GM12878 (cell line): Measurements from ENCODE around the gene KCTD2. TPM values are rescaled to one million over a fixed set of nuclear protein-coding genes. Genes with fewer than 3 reads are reported as not detected.

ENCODE experiments used
- ATAC-seq: fragments of 200-7000 bp; cut with Tn5 transposase; 3 replicates; pipeline ENCODE4 v1.9.1; 2020; ENCODE audit warnings: mild to moderate bottlenecking, moderate library complexity
- BruUV-seq: library from RNA; stranded (reverse); fragments of 400-500 nt; replicated peaks from 2 replicates; lab custom pipeline; 2021; lab: Mats Ljungman, UMichigan
- CTCF ChIA-PET: fragments of 300-600 bp; sonication (Branson Sonifier 250); formaldehyde crosslinking; extraction: SDS; loops from one replicate; lab custom pipeline; 2021; ENCODE audit warnings: inconsistent platforms; lab: Yijun Ruan, JAX
- POLR2A ChIA-PET: fragments of 350-600 bp; formaldehyde crosslinking; extraction: SDS; loops from one replicate; lab custom pipeline; 2021; ENCODE audit warnings: inconsistent platforms; lab: Charles Lee
- RAD21 ChIA-PET: fragments of 300-600 bp; sonication (Branson Sonifier 250); formaldehyde crosslinking; loops from one replicate; lab custom pipeline; 2023; ENCODE audit warnings: antibody characterized with exemption; ENCODE audit not compliant: unreplicated experiment; lab: Charles Lee
- SMC1A ChIA-PET: fragments of 300-600 bp; sonication (Branson Sonifier 250); formaldehyde crosslinking; loops from one replicate; lab custom pipeline; 2023; ENCODE audit not compliant: unreplicated experiment, uncharacterized antibody; lab: Charles Lee
- DNase-seq: peaks from one replicate; pipeline ENCODE4 v3.0.0-alpha.2; 2011; ENCODE audit warnings: low read depth, low spot score
- FAIRE-seq: peaks from 3 replicates; lab custom pipeline; 2011; peaks lifted over from hg19 to GRCh38; lab: Jason Lieb, UNC
- H2AFZ ChIP-seq: 2 replicates; pipeline ENCODE4 v1.6.0; 2011; ENCODE audit warnings: low read depth, low read length, control low read depth; ENCODE audit not compliant: control insufficient read depth
- H3K27ac ChIP-seq: 2 replicates; pipeline ENCODE4 v1.5.1; 2011; ENCODE audit warnings: control low read depth; ENCODE audit not compliant: control insufficient read depth, insufficient read depth
- H3K27me3 ChIP-seq, 2 experiments: replicated peaks in 1 of 2; 2 replicates each; pipeline versions ENCODE4 v1.6.0 to v1.6.1; 2011; ENCODE audit warnings: low read length in 1 of 2; ENCODE audit not compliant: control insufficient read depth in 2 of 2, insufficient read depth in 2 of 2
- H3K36me3 ChIP-seq, 2 experiments: 2 replicates each; pipeline ENCODE4 v1.5.1; 2011; ENCODE audit warnings: low read length in 1 of 2; ENCODE audit not compliant: control insufficient read depth in 2 of 2, insufficient read depth in 2 of 2
- H3K4me1 ChIP-seq: 2 replicates; pipeline ENCODE4 v1.6.1; 2011; ENCODE audit warnings: mild to moderate bottlenecking, low read length, moderate library complexity, mixed read lengths; ENCODE audit not compliant: control insufficient read depth, insufficient read depth
- H3K4me2 ChIP-seq: 2 replicates; pipeline ENCODE4 v1.6.0; 2011; ENCODE audit warnings: control low read depth; ENCODE audit not compliant: control insufficient read depth, insufficient read depth
- H3K4me3 ChIP-seq: fragments of 200-600 bp; sonication (generic); 2 replicates; pipeline ENCODE4 v1.5.1; 2016
- H3K79me2 ChIP-seq: 2 replicates; pipeline ENCODE4 v1.6.0; 2011; ENCODE audit warnings: low read length; ENCODE audit not compliant: control insufficient read depth, insufficient read depth
- H3K9ac ChIP-seq: 2 replicates; pipeline ENCODE4 v1.8.0; 2011; ENCODE audit warnings: low read length, control low read depth, mixed read lengths; ENCODE audit not compliant: control insufficient read depth, insufficient read depth
- H3K9me3 ChIP-seq: replicated peaks from 3 replicates; pipeline ENCODE4 v1.5.1; 2011; ENCODE audit warnings: mild to moderate bottlenecking, low read length; ENCODE audit not compliant: control insufficient read depth, insufficient read depth
- H4K20me1 ChIP-seq: 2 replicates; pipeline ENCODE4 v1.6.0; 2011; ENCODE audit not compliant: control insufficient read depth, insufficient read depth
- EZH2 ChIP-seq: IDR thresholded peaks from 2 replicates; pipeline ENCODE4 v1.6.1; 2012; ENCODE audit warnings: low read depth, mild to moderate bottlenecking, control low read depth, inconsistent platforms, low read length, borderline replicate concordance; ENCODE audit not compliant: control insufficient read depth
- IKZF1 ChIP-seq: fragments of 450-650 bp; conservative IDR thresholded peaks from 2 replicates; pipeline ENCODE4 v1.6.1; 2017; ENCODE audit warnings: antibody characterized with exemption, mild to moderate bottlenecking
- NRF1 ChIP-seq: conservative IDR thresholded peaks from 2 replicates; pipeline ENCODE4 v1.6.1; 2011; ENCODE audit warnings: mild to moderate bottlenecking, low read depth, low read length, improper control_type of control experiment
- REST ChIP-seq: IDR thresholded peaks from 2 replicates; pipeline ENCODE4 v1.6.1; 2012; ENCODE audit warnings: mild to moderate bottlenecking, low read depth, low read length
- SPI1 ChIP-seq: IDR thresholded peaks from 2 replicates; pipeline ENCODE4 v1.6.1; 2011; ENCODE audit warnings: low read depth, mild to moderate bottlenecking, low read length, moderate library complexity, borderline replicate concordance; ENCODE audit not compliant: insufficient read depth
- ZBTB4 ChIP-seq: fragments of 450-650 bp; formaldehyde crosslinking; IDR thresholded peaks from 2 replicates; pipeline ENCODE4 v1.4.0; 2022; ENCODE audit warnings: mild to moderate bottlenecking, moderate library complexity
- ZNF622 ChIP-seq: fragments of 450-650 bp; IDR thresholded peaks from 2 replicates; pipeline ENCODE4 v1.6.1; 2017; ENCODE audit warnings: mild to moderate bottlenecking, inconsistent platforms
- ZZZ3 ChIP-seq: IDR thresholded peaks from 2 replicates; pipeline ENCODE4 v1.6.1; 2011; ENCODE audit warnings: low read depth; ENCODE audit not compliant: control insufficient read depth, insufficient read length
- WGBS: methylation state at CpG from one replicate; pipeline ENCODE4 v1.1.6; 2016; ENCODE audit warnings: low lambda C conversion rate; ENCODE audit not compliant: insufficient replicate concordance, insufficient coverage; ENCODE audit errors: missing lambda C conversion rate; 5-methylcytosine and 5-hydroxymethylcytosine counted together
- in situ Hi-C: fragments of 300-500 bp; cut with MboI; formaldehyde crosslinking; loops from 9 replicates; pipeline ENCODE4 v1.14.3; 2018; ENCODE audit warnings: mixed read lengths
- intact Hi-C: fragments of 100-400 bp; cut with micrococcal nuclease; formaldehyde crosslinking; loops from one replicate; pipeline ENCODE4 v1.14.2; 2022; ENCODE audit not compliant: unreplicated experiment
- polyA plus RNA-seq, 11 experiments: library from polyadenylated mRNA; depleted of rRNA in 4 of 11; unstranded in 6 of 11; stranded (reverse) in 5 of 11; fragments of >200 nt; fragmentation: Nextera tagmentation in 4 of 11; fragmentation: Illumina TruSeq in 1 of 11; extraction: Ambion mirVana in 4 of 11; extraction: Trizol in 1 of 11; gene quantifications; 1 replicate in 1 of 11; 2 replicates in 10 of 11; pipeline versions ENCODE4 v1.2.1 to v1.2.3, GENCODE V29; 2011 to 2016; ENCODE audit warnings: inconsistent platforms in 2 of 11, missing spikeins in 2 of 11, low read depth in 1 of 11
- total RNA-seq, 4 experiments: library from RNA; depleted of rRNA in 3 of 4; stranded (reverse); fragments of >200 nt in 3 of 4; fragmentation: Illumina TruSeq in 1 of 4; extraction: Trizol in 1 of 4; gene quantifications; 2 replicates each; pipeline versions ENCODE4 v1.2.1 to v1.2.3, GENCODE V29; 2013 to 2021

Gene KCTD2
- total and polyA plus RNA-seq, 10 of the 15 experiments (the other 5 are each of a cell fraction or from before 2014, with no cell fraction given), result 1.5 to 27.5 (median 13.7) TPM

GRCh38 chr17:75088465-75089417, 41.7 kb downstream of the KCTD2 start:
- RAD21 ChIA-PET, result interaction anchor here (0.7 to 1.7 kb wide), 7 partner anchors 10 to 665 kb away, joined by 3 to 9 read pairs (median 4); partner anchors contain the start of gene MRPL58
- H3K27ac ChIP-seq, result peak overlapping the region; percentile 50
- no peaks in the 10 kb centered on the region for H4K20me1 ChIP-seq
- FAIRE-seq, result no peak
- in situ Hi-C loops, result no loop called here
- no peaks in the 10 kb centered on the region for H3K79me2 ChIP-seq
- peak; percentile 43 for ATAC-seq
- no peaks in the 10 kb centered on the region for H3K36me3 ChIP-seq
- peaks cover 13% of the 10 kb centered on the region for H3K4me1 ChIP-seq
- peak overlapping the region; percentile 69 for H3K4me3 ChIP-seq
- POLR2A ChIA-PET, result interaction anchor here (0.8 to 3.1 kb wide), 5 partner anchors 11 to 127 kb away, joined by 3 to 15 read pairs (median 3); no protein-coding TSS in a partner anchor
- H3K9ac ChIP-seq, result peak overlapping the region; percentile 77
- no peak for DNase-seq
- SMC1A ChIA-PET, result interaction anchor here (0.6 to 2.7 kb wide), 4 partner anchors 10 to 128 kb away, joined by 3 to 9 read pairs (median 4); no protein-coding TSS in a partner anchor
- H3K27me3 ChIP-seq, result no peaks in the 10 kb centered on the region
- CTCF ChIA-PET, result interaction anchor here (0.9 to 3.1 kb wide), 8 partner anchors 15 to 113 kb away, joined by 3 to 12 read pairs (median 6); no protein-coding TSS in a partner anchor
- TF ChIP-seq REST (no peak), EZH2 (no peak), ZZZ3 (no peak), NRF1 (no peak), IKZF1 (no peak), ZBTB4 (CRISPR knock-in tag) (no peak), ZNF622 (no peak), SPI1 (no peak; the same call in 1 of the 2 replicates)
- TF ChIP-seq, all 136 proteins: peak for 0
- peak overlapping the region; percentile 98 for H3K4me2 ChIP-seq
- 78% methylated on average over 11 of the region's 11 CpGs for WGBS
- intact Hi-C loops, result no loop called here
- H3K9me3 ChIP-seq, result no peaks in the 10 kb centered on the region
- TSS peak; percentile 76 for BruUV-seq
- peak overlapping the region; percentile 94 for H2AFZ ChIP-seq
